Endothelial cell of umbilical vein (primary cell): ENCODE data around the gene PRKAG1.

Experiments
- CTCF ChIP-seq, 2 donors: IDR thresholded peaks; 1 replicate in 1 of 2; 2 replicates in 1 of 2; pipeline ENCODE4 v1.5.1; 2011; ENCODE audit warnings: low read length in 2 of 2, mild to moderate bottlenecking in 2 of 2, moderate library complexity in 2 of 2, control low read depth in 1 of 2, inconsistent platforms in 1 of 2, low read depth in 1 of 2; ENCODE audit not compliant: insufficient read depth in 1 of 2; ENCODE audit errors: extremely low read depth in 1 of 2
- EZH2 ChIP-seq: IDR thresholded peaks from 2 replicates; pipeline ENCODE4 v1.6.1; 2012; ENCODE audit warnings: borderline replicate concordance, low read depth, mild to moderate bottlenecking, moderate library complexity, low read length, inconsistent platforms; ENCODE audit not compliant: severe bottlenecking
- FOS ChIP-seq: IDR thresholded peaks from 2 replicates; pipeline ENCODE4 v1.6.1; 2011; ENCODE audit warnings: mild to moderate bottlenecking, low read length, moderate library complexity, borderline replicate concordance; ENCODE audit not compliant: insufficient read depth
- GATA2 ChIP-seq: IDR thresholded peaks from 2 replicates; pipeline ENCODE4 v1.7.0; 2011; ENCODE audit warnings: low read depth, mild to moderate bottlenecking, moderate library complexity, mixed read lengths, low read length; ENCODE audit not compliant: insufficient read length, insufficient read depth
- JUN ChIP-seq: IDR thresholded peaks from 2 replicates; pipeline ENCODE4 v1.6.1; 2011; ENCODE audit warnings: borderline replicate concordance, low read depth; ENCODE audit not compliant: insufficient read length, insufficient read depth
- MAX ChIP-seq: IDR thresholded peaks from 2 replicates; pipeline ENCODE4 v1.6.1; 2011; ENCODE audit not compliant: insufficient read depth, insufficient read length
- MYC ChIP-seq: IDR thresholded peaks from one replicate; pipeline ENCODE4 v1.6.1; 2011; ENCODE audit warnings: mild to moderate bottlenecking, low read depth, low read length
- POLR2A ChIP-seq: IDR thresholded peaks from 2 replicates; pipeline ENCODE4 v1.6.1; 2012; ENCODE audit warnings: low read depth, mild to moderate bottlenecking, control low read depth, low read length
- POLR2AphosphoS5 ChIP-seq: IDR thresholded peaks from 2 replicates; pipeline ENCODE4 v1.6.1; 2012; ENCODE audit warnings: low read depth, mild to moderate bottlenecking, control low read depth, low read length, moderate library complexity; ENCODE audit not compliant: insufficient read depth

GRCh38 chr12:48952691-48953090 is 65.9 kb downstream of the PRKAG1 start:
- TF ChIP-seq CTCF (IDR thresholded peaks at IDR 0.05; ENCODE audit: extremely low read depth in 1 of 2, insufficient read depth in 1 of 2, low read depth in 1 of 2, low read length in 2 of 2) (no peak), POLR2A (no peak), EZH2 (no peak), MAX (no peak), FOS (no peak), POLR2AphosphoS5 (no peak), JUN (no peak), GATA2 (no peak), MYC (no peak)
